Sigmoid colon (tissue), 7 donors: ENCODE results near the gene PIP4K2C. TPM values are rescaled to one million over a fixed set of nuclear protein-coding genes. Genes with fewer than 3 reads are reported as not detected.

Source experiments
- DNase-seq: peaks from one replicate; pipeline ENCODE4 v3.0.0-alpha.2; 2019
- H3K27ac ChIP-seq, 4 donors: fragments of 200-600 bp; sonication (generic); one replicate each; pipeline ENCODE4 v1.5.1; 2016 to 2019; ENCODE audit warnings: mild to moderate bottlenecking in 1 of 4
- H3K27me3 ChIP-seq, 3 donors: fragments of 200-600 bp; sonication (generic); one replicate each; pipeline ENCODE4 v1.5.1; 2019; ENCODE audit warnings: mild to moderate bottlenecking in 1 of 3
- H3K36me3 ChIP-seq, 4 donors: fragments of 200-600 bp; sonication (generic); one replicate each; pipeline ENCODE4 v1.5.1; 2016 to 2019
- H3K4me1 ChIP-seq, 4 donors: fragments of 200-600 bp; sonication (generic); one replicate each; pipeline ENCODE4 v1.5.1; 2017 to 2019
- H3K4me3 ChIP-seq, 4 donors: fragments of 200-600 bp; sonication (generic); one replicate each; pipeline ENCODE4 v1.5.1; 2017 to 2019; ENCODE audit warnings: mild to moderate bottlenecking in 2 of 4, moderate library complexity in 1 of 4
- H3K9me3 ChIP-seq, 4 donors: fragments of 200-600 bp in 3 of 4; sonication (generic) in 3 of 4; one replicate each; pipeline versions ENCODE4 v1.5.1 to v1.6.1; 2013 to 2019
- CTCF ChIP-seq, 4 experiments: fragments of 450-650 bp in 3 of 4; fragments of 200-600 bp in 1 of 4; IDR thresholded peaks; one replicate each; pipeline ENCODE4 v1.5.1; 2016 to 2019; ENCODE audit warnings: antibody characterized with exemption in 4 of 4, mild to moderate bottlenecking in 3 of 4, moderate library complexity in 2 of 4
- EP300 ChIP-seq, 4 donors: sonication (generic); formaldehyde crosslinking; IDR thresholded peaks; one replicate each; pipeline ENCODE4 v1.6.1; 2017; ENCODE audit warnings: antibody characterized with exemption in 4 of 4
- POLR2A ChIP-seq, 2 donors: fragments of 450-650 bp; IDR thresholded peaks; one replicate each; pipeline ENCODE4 v1.6.1; 2016; ENCODE audit warnings: antibody characterized with exemption in 2 of 2, mild to moderate bottlenecking in 2 of 2, moderate library complexity in 2 of 2
- POLR2AphosphoS5 ChIP-seq, 4 donors: sonication (generic); formaldehyde crosslinking; IDR thresholded peaks; one replicate each; pipeline ENCODE4 v1.6.1; 2017; ENCODE audit warnings: antibody characterized with exemption in 4 of 4
- WGBS, 2 donors: extraction: QIAGEN DNeasy Blood & Tissue Kit; methylation state at CpG; one replicate each; pipeline ENCODE4 v1.1.7; 2013; 5-methylcytosine and 5-hydroxymethylcytosine counted together
- intact Hi-C: fragments of 100-400 bp; cut with DNase I; formaldehyde crosslinking; loops from one replicate; pipeline ENCODE4 v1.15.1; 2023
- polyA plus RNA-seq, 3 donors: library from polyadenylated mRNA; stranded (reverse); fragments of 200-250 nt; gene quantifications; one replicate each; pipeline ENCODE4 v1.2.3, GENCODE V29; 2013
- total RNA-seq, 4 donors: library from RNA; depleted of rRNA; stranded (reverse); fragments of >200 nt; gene quantifications; one replicate each; pipeline ENCODE4 v1.1.0, GENCODE V29; 2016
- donor health status: healthy with polysubstance abuse.
- donor health status: Bipolar disorder and iron deficiency.
- donor health status: healthy.

The PIP4K2C gene
- total and polyA plus RNA-seq, 7 donors, result 13.3 to 30.5 (median 21.0) TPM

- Histone ChIP-seq H3K27me3 (peaks cover 0 to 48% (median 4%) of the 10 kb centered on the region in 3 donors), H3K4me1 (peaks cover 0 to 28% (median 26%) of the 10 kb centered on the region in 4 donors), H3K27ac (no peak overlapping the region), H3K4me3 (no peak overlapping the region), H3K9me3 (no peaks in the 10 kb centered on the region), H3K36me3 (peaks cover 10 to 27% (median 18%) of the 10 kb centered on the region in 4 donors)
- WGBS, 2 donors, result 15 to 21% methylated on average over 13 of the region's 13 CpGs
- intact Hi-C loops, result loop anchor here (5.0 kb wide), 1 partner anchor 72 kb away; the partner anchor contains the start of gene OS9
- no peak for DNase-seq
- TF ChIP-seq EP300 (IDR thresholded peaks at IDR 0.05) (no peak), POLR2AphosphoS5 (IDR thresholded peaks at IDR 0.05) (no peak), CTCF (IDR thresholded peaks at IDR 0.05) (no peak), POLR2A (IDR thresholded peaks at IDR 0.05) (no peak)
Observed at GRCh38 chr12:57620245-57620935, 29.4 kb downstream of the PIP4K2C start.

- H3K4me3 ChIP-seq, result peak overlapping the region in 3 of 4 donors; percentile 40 to 48 (median 44)
- intact Hi-C loops, result loop anchor here (1.0 to 5.0 kb wide), 2 partner anchors 38 to 71 kb away; partner anchors contain the start of gene OS9
- H3K27ac ChIP-seq, result no peak overlapping the region
- peaks cover 0 to 53% (median 4%) of the 10 kb centered on the region in 3 donors for H3K27me3 ChIP-seq
- TF ChIP-seq POLR2AphosphoS5 (IDR thresholded peaks at IDR 0.05) (no peak), EP300 (IDR thresholded peaks at IDR 0.05) (no peak), POLR2A (IDR thresholded peaks at IDR 0.05) (no peak), CTCF (IDR thresholded peaks at IDR 0.05) (no peak)
- DNase-seq, result peak; percentile 74
- H3K4me1 ChIP-seq, result peaks cover 0 to 22% (median 20%) of the 10 kb centered on the region in 4 donors
- peaks cover 5 to 27% (median 12%) of the 10 kb centered on the region in 4 donors for H3K36me3 ChIP-seq
- no peaks in the 10 kb centered on the region for H3K9me3 ChIP-seq
- 4 to 5% methylated on average over 42 of the region's 42 CpGs for WGBS, 2 donors
Observed at GRCh38 chr12:57620936-57621496, 30.0 kb downstream of the PIP4K2C start.

GRCh38 chr12:57621497-57622292, 30.7 kb downstream of the PIP4K2C start:
- 3% methylated on average over 49 of the region's 49 CpGs for WGBS, 2 donors
- Histone ChIP-seq H3K36me3 (peaks cover 0 to 27% (median 8%) of the 10 kb centered on the region in 4 donors), H3K9me3 (no peaks in the 10 kb centered on the region), H3K4me1 (peaks cover 0 to 17% (median 15%) of the 10 kb centered on the region in 4 donors), H3K27me3 (peaks cover 0 to 59% (median 4%) of the 10 kb centered on the region in 3 donors), H3K27ac (no peak overlapping the region), H3K4me3 (peak overlapping the region in 3 of 4 donors; percentile 40 to 48 (median 44))
- intact Hi-C loops, result loop anchor here (1.0 to 5.0 kb wide), 2 partner anchors 38 to 71 kb away; partner anchors contain the start of gene OS9
- TF ChIP-seq CTCF (IDR thresholded peaks at IDR 0.05), result peak; percentile 93 to 96 (median 94)
- TF ChIP-seq POLR2A (IDR thresholded peaks at IDR 0.05), result no peak
- no peak for TF ChIP-seq EP300 (IDR thresholded peaks at IDR 0.05)
- TF ChIP-seq POLR2AphosphoS5 (IDR thresholded peaks at IDR 0.05), result peak in 1 of 4 donors; percentile 27
- DNase-seq, result peak; percentile 81

- intact Hi-C loops, result loop anchor here (5.0 kb wide), 1 partner anchor 70 kb away; the partner anchor contains the start of gene OS9
- Histone ChIP-seq H3K27ac (no peak overlapping the region), H3K27me3 (peaks cover 0 to 68% (median 6%) of the 10 kb centered on the region in 3 donors), H3K4me1 (peaks cover 0 to 20% (median 19%) of the 10 kb centered on the region in 4 donors), H3K9me3 (no peaks in the 10 kb centered on the region), H3K4me3 (no peak overlapping the region), H3K36me3 (peaks cover 0 to 22% (median 4%) of the 10 kb centered on the region in 4 donors)
- WGBS, 2 donors, result 64 to 79% methylated on average over 9 of the region's 9 CpGs
- DNase-seq, result peak; percentile 56
- TF ChIP-seq CTCF (IDR thresholded peaks at IDR 0.05), result no peak
- no peak for TF ChIP-seq POLR2AphosphoS5 (IDR thresholded peaks at IDR 0.05)
- TF ChIP-seq POLR2A (IDR thresholded peaks at IDR 0.05), result no peak
- no peak for TF ChIP-seq EP300 (IDR thresholded peaks at IDR 0.05)
Observed at GRCh38 chr12:57622293-57623245, 31.6 kb downstream of the PIP4K2C start.
